HFF-Myc (cell line): ENCODE data around the gene TJP3.

Source experiments
- DNase-seq: peaks from one replicate; pipeline ENCODE4 v3.0.0-alpha.2; 2011; ENCODE audit warnings: low read depth; ENCODE audit errors: extremely low read depth
- H3K4me3 ChIP-seq: replicated peaks from 2 replicates; pipeline ENCODE4 v1.5.1; 2011; ENCODE audit warnings: low read depth, mild to moderate bottlenecking, control low read depth, low read length
- CTCF ChIP-seq: IDR thresholded peaks from 2 replicates; pipeline ENCODE4 v1.5.1; 2012; ENCODE audit warnings: mild to moderate bottlenecking, low read depth, low read length, control low read depth; ENCODE audit errors: missing control alignments

Gene TJP3

GRCh38 chr19:3725121-3725520 lies 16.9 kb downstream of the TJP3 start:
- no peak for TF ChIP-seq CTCF
- DNase-seq = no peak
- no peak overlapping the region for H3K4me3 ChIP-seq

DNA sequence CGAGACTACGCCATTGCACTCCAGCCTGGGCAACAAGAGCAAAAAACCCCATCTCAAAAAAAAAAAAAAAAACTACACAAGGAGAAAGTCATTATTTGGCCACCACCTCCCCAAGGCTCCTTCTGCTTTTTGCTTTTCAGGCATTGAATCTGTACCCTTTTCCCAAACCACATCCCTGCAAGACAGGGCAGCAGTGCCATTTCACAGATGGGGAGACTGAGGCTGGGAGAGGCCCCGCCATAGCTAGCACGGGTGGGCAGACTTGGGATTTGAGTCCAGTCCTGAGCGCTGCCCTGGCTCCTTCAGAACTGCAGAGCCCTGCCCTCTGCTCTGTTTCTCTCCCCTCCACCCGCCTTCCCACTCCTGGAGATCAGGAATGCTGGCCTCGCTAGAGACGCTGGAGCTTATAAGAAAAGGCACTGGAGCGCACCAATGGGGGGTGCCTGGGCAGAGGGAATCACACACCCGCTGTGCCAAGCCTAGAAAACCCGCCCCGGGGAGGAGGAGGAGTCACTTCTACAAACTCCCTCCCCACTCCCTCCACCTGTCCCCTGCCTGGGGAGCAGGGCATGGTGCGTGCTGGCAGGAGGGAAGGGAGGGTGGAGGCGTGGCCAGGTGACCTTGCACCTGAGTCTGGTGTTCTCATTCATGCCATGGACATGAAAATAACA lies 17.6 kb downstream of the TJP3 start:
- TF ChIP-seq CTCF = no peak
- no peak for DNase-seq
- H3K4me3 ChIP-seq = no peak overlapping the region

DNA sequence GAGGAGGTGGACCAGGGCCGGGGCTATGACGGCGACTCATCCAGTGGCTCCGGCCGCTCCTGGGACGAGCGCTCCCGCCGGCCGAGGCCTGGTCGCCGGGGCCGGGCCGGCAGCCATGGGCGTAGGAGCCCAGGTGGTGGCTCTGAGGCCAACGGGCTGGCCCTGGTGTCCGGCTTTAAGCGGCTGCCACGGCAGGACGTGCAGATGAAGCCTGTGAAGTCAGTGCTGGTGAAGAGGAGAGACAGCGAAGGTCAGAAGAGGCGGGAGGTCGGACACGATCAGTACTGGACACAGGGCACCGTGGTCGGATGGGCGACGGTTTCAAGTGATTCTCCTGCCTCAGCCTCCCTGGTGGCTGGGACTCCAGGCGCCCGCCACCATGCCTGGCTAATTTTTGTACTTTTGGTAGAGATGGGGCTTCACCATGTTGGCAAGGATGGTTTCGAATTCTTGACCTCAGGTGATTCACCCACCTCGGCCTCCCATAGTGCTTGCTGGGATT lies 22.3 kb downstream of the TJP3 start:
- H3K4me3 ChIP-seq = no peak overlapping the region
- no peak for TF ChIP-seq CTCF
- no peak for DNase-seq

DNA sequence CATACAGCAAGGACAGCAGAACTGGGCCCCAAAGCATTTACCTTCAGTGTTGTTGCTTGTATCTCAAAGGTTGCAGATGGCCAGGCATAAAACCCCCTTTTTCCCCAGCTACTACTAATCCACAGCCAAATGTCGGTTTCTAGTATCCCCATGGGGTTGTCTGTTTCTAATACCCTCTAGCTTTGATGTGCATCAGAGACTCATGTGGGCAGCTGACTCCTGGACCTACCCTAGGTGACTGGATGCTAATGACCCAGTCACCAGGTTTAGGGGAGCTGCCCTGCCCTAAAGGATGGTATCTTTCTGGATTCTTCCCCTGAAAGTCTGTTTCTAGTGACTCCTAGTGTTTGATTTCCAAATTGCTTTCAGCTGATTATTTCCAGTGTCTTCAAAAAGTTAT lies 23.9 kb downstream of the TJP3 start:
- TF ChIP-seq CTCF = no peak
- no peak for DNase-seq
- H3K4me3 ChIP-seq = no peak overlapping the region

GRCh38 chr19:3733549-3734309 lies 25.5 kb downstream of the TJP3 start:
- TF ChIP-seq CTCF = no peak
- no peak overlapping the region for H3K4me3 ChIP-seq
- no peak for DNase-seq

GRCh38 chr19:3734310-3734600 lies 26.1 kb downstream of the TJP3 start:
- no peak overlapping the region for H3K4me3 ChIP-seq
- no peak for TF ChIP-seq CTCF
- DNase-seq = no peak
